GM18508 (cell line): ENCODE measurements around the gene HK1.

Experiments
- ATAC-seq: cut with Tn5 transposase; IDR thresholded peaks from one replicate; pipeline ENCODE4 v1.9.1; 2021; ENCODE audit warnings: moderate number of reproducible peaks; ENCODE audit not compliant: insufficient read depth, unreplicated experiment

The HK1 gene

DNA sequence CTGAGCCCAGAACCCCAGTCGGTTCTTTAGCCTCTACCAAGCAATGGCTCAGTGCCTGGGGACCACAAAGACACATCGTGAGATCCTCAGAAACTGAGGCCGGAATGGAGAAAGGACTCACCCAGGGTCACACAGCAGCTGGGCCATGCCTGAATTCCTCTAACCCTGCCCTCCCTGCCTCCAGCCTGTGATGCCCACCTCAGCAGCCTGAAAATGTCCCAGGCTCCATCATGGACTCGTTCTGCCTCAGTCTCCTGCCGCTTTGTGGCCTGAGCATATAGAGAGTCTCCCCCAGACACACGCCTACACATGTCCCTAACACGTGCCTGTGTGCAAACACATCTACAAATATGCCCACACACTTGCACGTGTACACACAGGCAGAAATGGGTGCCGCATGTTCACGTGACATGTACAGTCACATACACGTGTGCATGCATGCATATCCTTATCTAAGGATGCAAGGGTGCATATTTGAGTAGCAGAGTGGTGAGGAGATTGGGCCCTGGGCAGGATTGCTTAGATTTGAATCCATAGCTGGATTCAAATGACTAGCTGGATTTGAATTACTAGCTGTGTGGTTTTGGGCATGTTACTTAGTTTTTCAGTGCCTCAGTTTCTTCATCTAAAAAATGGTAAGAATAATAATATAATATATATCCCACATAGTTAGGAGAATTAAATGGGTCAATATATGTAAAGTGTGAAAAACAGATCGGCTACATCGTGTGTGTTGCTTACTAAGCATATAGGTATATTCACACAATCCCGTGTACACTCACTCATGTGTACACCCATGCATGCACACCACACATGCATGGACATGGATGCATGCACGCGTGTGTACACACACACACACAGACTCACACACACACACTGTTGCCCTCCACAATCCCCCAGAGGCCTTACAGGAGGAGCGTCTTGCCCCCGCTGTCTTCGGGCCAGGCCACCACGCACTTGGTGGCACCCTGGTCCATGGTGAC is 136.0 kb downstream of the HK1 start:
- no peak for ATAC-seq

DNA sequence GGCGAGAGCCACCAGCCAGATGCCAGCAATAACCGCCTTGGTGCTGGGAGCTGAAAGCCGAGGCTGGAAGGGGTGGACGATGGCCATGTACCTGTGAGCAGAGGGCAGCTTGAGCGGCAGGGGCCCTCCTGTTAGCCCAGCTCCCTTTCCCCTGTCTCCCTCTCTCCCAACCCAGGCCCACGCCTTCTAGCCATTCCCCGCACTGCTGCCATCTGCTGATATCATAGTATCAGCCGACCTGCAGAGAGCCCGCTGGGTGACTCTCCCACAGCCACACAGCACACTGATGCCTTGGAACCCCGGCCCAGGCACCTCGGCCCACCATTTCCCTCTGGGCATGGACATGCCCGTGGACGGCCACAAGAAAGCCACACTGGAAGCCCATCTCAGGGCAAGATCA is 136.8 kb downstream of the HK1 start:
- ATAC-seq: no peak

GRCh38 chr10:69415951-69416350 is 137.7 kb downstream of the HK1 start:
- ATAC-seq: no peak

- ATAC-seq: no peak
These were observed 138.4 kb downstream of the HK1 start, which contains the start of gene TACR2 for GRCh38 chr10:69416695-69417094. TSS of gene TACR2 (minus strand) at chr10:69416918. CDS start at chr10:69416323, 595 bp downstream.

GRCh38 chr10:69417542-69417941 is 139.2 kb downstream of the HK1 start:
- ATAC-seq: no peak

DNA sequence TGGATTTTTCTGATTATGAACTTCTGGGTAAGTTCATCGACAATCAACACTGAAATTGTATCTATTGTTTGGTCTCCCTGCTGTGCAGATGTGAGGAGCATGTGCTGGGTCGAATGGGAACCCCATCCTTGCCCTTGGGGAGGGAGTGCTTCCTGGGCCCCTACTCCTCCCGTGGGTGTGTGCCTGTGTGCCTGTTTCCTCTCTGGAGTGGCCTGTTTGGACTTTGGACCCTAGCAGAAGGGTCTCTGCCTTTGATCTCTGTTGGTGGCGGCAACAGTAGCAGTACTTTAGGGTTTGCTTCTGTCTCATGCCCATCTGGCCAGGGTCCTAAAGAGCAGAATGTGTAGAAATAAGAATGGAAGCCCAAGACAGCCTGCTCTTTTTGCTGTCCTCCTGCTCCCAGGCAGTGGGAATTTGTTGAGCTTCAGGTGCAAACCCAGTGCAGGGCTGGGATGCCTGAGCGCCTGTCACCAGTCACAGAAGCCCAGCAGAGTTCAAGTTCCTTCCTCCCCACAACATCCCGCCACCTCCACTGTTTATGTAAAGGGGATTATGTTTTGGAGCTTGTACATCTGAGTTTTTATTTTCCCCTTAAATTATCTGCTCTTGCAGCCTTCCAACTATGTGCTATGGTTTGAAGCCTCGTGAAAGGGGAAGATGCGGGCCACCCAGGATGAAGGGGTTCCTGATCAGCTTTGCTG is 139.9 kb downstream of the HK1 start:
- no peak for ATAC-seq

DNA sequence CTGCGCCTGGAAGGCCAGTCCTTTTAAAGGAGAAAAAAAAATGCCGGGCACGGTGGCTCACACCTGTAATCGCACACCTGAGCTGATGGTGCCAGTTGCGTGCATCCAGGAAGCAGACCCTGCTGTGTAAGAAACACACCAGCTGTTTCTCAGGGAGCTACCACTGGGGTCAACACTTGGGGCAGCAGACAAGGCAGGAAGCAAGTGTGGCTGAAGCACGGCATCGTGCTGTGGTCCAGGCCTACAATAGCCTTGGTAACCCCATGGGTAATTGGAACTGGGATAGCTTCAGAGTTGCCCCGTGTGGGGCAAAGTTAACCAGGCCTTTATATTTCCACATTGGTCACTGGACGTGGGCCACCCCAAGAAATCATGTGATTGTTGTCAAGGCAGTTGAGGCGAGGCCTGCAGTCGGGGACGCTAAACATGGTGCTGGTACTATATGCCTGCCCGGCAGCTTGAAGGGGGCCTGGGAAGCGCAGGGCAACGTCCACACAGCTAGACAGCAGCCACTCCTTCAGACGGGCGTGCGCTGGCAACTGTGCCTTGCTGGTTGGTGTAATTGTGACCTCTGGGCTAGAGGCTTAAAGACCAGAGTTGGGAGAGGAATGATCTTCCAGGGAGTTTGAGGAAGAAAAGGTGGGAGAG is 140.9 kb downstream of the HK1 start:
- ATAC-seq: no peak

DNA sequence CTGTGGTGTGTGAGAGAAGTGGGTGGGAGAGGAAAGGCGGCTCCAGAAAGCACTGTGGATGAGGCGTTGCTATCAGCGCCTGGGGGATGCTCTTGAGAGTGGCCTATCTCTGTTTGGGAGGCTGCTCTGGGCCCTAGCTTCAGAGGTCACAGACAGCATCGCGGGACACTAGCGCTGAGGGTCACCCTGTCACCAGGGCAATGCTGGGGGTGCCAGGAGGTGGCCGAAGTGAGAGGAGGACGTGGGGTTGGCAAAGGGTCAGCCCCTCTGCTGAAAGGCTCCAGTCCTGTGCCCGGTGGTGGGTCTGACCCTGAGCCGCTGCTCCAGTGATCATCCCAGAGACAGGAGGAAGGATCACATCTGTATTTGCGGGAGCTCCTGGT is 141.4 kb downstream of the HK1 start:
- no peak for ATAC-seq

- no peak for ATAC-seq
These were observed 143.5 kb downstream of the HK1 start for GRCh38 chr10:69421611-69422308.

GRCh38 chr10:69422676-69423075 is 144.4 kb downstream of the HK1 start:
- no peak for ATAC-seq

DNA sequence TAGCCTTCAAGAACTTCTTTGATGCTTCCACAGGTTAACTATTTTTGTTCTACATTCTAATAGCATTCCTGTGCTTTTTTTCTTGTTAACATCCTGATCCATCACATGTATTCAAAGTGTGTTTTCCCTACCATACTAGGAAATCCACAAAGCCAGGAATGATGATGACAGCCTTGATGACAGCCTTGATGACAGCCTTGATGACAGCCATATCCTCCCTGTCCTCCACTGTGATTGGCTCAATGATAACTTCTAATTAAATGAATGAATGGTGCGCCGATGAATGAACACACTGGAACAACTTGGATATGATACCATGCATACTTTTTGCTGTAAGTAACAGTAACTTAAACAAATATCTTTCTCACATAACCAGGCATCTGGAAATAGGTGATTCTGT is 146.7 kb downstream of the HK1 start:
- ATAC-seq: no peak

DNA sequence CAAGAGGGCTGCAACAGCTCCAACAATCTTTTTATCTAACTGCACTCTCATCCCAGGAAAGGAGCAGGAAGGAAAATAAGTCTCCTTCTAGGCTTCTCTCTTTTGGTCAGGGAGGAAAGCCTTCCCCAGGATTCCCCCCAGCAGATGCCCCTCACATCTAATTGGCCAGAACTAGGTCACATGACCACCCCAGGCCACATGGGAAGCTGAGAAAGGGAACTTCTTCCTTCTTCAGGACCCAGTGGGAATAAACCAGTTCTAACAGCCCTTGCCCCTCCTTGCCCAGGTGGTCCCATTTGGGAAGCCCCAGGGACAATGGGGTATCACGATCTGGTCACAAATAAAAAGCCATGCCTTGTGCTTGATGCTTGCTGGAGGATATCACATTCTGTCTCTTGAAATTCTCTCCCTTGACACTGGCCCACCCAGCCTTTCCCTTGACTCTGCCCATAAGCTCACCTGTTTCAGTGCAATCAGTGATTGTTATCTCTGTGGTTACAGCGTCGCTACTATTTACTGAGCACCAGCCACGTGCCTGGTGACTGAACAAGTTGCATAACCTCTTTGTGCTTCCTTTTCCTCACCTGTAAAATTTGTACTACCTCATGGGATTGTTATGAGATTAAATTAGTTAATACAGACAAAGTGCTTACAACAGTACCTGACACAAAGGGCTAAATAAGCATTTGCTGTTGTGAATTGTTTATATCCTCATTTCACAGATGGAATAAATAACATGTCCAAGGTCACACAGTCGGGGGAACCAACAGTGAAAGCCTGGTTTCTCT is 147.4 kb downstream of the HK1 start:
- ATAC-seq: no peak

- ATAC-seq: no peak
These were observed 148.1 kb downstream of the HK1 start for GRCh38 chr10:69426376-69426727.

- ATAC-seq: no peak
These were observed 149.9 kb downstream of the HK1 start for GRCh38 chr10:69428165-69428564.

- no peak for ATAC-seq
These were observed 155.9 kb downstream of the HK1 start for GRCh38 chr10:69434169-69434568.

DNA sequence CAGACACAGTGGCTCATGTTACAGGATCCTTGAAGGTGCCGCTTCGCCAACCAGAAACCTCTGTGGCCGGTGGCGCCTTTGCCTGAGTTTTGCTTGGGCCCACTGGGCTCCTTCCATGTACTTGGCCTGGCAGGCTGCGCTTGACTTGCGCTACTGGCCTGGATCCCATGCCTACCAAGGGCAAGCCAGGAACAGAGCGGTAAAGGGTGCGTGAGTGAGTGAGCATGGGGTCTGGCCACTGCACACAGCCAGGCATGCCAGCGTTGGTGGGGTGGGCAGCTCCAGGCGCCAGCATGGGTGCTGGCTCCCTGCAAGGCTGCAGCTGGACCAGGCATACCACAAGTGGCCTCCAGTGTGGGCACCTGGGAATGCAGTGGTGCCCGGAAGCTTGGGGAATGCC is 156.6 kb downstream of the HK1 start:
- ATAC-seq: no peak

DNA sequence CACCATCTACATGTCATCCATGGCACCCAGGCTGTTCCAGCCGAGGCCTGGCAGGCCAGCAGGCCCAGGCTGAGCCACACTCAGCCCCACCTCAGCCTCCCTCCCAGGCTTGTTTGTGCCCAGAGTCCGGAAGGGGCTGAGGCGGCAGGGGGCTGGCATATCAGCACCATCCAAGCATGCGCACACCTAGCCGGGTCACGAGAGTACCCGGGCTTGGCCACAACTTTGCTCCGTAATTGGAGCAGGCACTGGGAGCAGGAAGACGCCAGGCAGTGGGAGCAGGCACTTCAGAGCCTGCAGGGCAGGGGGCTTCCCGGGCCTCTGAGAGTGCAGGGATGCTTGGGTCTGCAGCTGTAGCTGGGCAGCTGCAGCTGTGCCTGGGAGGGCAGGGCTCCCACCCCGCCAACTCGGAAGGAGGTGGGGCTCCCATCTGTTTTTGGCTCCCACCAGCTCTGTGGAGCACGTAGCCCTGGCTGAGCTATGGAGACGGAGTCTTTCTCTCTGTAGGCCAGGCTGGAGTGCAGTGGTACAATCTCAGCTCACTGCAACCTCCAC is 157.7 kb downstream of the HK1 start:
- no peak for ATAC-seq

GRCh38 chr10:69437321-69438259 is 159.3 kb downstream of the HK1 start:
- ATAC-seq: no peak
